ENCODE measurements around the gene LAMA2.

Gene LAMA2

GRCh38 chr6:128889870-128890269 lies 6.9 kb downstream of the LAMA2 start:
- Histone ChIP-seq H3K27me3 (ENCODE audit: insufficient read depth, low read depth, severe bottlenecking) (no peaks in the 10 kb centered on the region), H3K4me3 (ENCODE audit: low read depth, low read length) (no peak overlapping the region), H3K9me3 (ENCODE audit: severe bottlenecking) (no peaks in the 10 kb centered on the region), H3K27ac (no peak overlapping the region), H3K36me3 (no peaks in the 10 kb centered on the region)
- no peak for DNase-seq
- no peak for TF ChIP-seq CTCF (IDR thresholded peaks at IDR 0.05; ENCODE audit: low read depth, low read length)

GRCh38 chr6:128892079-128892478 lies 9.1 kb downstream of the LAMA2 start:
- Histone ChIP-seq H3K27ac (no peak overlapping the region), H3K9me3 (ENCODE audit: severe bottlenecking) (no peaks in the 10 kb centered on the region), H3K4me3 (ENCODE audit: low read depth, low read length) (no peak overlapping the region), H3K27me3 (ENCODE audit: insufficient read depth, low read depth, severe bottlenecking) (no peaks in the 10 kb centered on the region), H3K36me3 (no peaks in the 10 kb centered on the region)
- DNase-seq: no peak
- no peak for TF ChIP-seq CTCF (IDR thresholded peaks at IDR 0.05; ENCODE audit: low read depth, low read length)

DNA sequence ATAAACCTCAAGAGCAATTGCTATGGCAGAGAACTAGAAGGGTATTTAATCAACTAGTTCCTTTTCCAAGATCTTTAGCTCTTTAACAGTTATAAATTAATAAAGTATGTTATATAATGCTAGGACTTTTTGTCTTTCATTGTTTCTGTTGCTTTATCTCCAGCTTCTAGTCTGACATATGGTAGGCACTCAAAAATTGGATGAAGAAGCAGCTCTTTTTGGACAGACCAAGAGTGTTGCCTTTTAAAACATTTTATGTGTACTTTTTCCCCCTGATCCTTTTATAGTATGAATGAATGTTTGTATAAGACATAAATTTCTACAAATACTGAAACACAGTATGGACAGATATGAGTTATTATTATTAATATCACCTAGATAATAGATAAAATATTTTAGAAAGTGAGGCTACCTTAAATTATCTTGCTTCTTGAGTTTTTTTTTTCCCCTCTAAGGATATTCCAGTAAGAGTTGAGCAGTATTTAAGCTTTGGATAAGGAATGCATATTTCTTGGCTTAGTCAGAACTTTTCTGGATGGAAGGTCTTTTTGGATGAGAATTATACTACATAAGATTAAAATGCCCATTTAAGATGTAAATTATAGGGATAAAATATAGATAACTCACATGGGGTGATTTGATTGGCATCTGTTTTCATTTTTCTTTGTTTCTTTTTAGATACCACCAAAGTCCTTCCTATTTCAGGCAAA lies 16.6 kb downstream of the LAMA2 start:
- TF ChIP-seq CTCF (IDR thresholded peaks at IDR 0.05; ENCODE audit: low read depth, low read length): no peak
- Histone ChIP-seq H3K27me3 (ENCODE audit: insufficient read depth, low read depth, severe bottlenecking) (no peaks in the 10 kb centered on the region), H3K9me3 (ENCODE audit: severe bottlenecking) (no peaks in the 10 kb centered on the region), H3K27ac (no peak overlapping the region), H3K36me3 (no peaks in the 10 kb centered on the region), H3K4me3 (ENCODE audit: low read depth, low read length) (no peak overlapping the region)
- DNase-seq: no peak

DNA sequence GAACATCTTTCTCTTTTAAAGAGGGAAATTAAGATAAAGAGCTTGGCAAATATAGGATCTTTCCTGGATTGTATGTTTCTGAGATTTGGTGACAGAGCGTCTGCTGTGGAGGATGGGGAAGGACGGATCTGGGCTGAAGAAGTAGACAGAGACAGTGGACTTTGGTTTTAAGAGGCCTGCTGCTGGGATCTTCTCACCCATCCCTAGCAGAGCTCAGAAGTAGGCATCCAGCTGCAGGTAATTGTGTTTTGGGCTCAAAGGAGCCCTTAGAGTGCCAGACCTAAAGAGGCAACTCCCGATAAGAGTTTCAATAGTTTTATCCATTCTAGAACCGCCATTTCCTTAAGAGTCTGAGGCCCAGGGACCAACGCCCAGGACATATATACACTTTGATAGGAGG lies 20.8 kb downstream of the LAMA2 start:
- Histone ChIP-seq H3K4me3 (ENCODE audit: low read depth, low read length) (no peak overlapping the region), H3K36me3 (no peaks in the 10 kb centered on the region), H3K27me3 (ENCODE audit: insufficient read depth, low read depth, severe bottlenecking) (no peaks in the 10 kb centered on the region), H3K9me3 (ENCODE audit: severe bottlenecking) (no peaks in the 10 kb centered on the region), H3K27ac (no peak overlapping the region)
- no peak for TF ChIP-seq CTCF (IDR thresholded peaks at IDR 0.05; ENCODE audit: low read depth, low read length)
- no peak for DNase-seq

- no peak for DNase-seq
- Histone ChIP-seq H3K9me3 (ENCODE audit: severe bottlenecking) (no peaks in the 10 kb centered on the region), H3K4me3 (ENCODE audit: low read depth, low read length) (no peak overlapping the region), H3K27me3 (ENCODE audit: insufficient read depth, low read depth, severe bottlenecking) (no peaks in the 10 kb centered on the region), H3K36me3 (no peaks in the 10 kb centered on the region), H3K27ac (no peak overlapping the region)
- no peak for TF ChIP-seq CTCF (IDR thresholded peaks at IDR 0.05; ENCODE audit: low read depth, low read length)
Measured at GRCh38 chr6:128914051-128914450, 31.1 kb downstream of the LAMA2 start.

DNA sequence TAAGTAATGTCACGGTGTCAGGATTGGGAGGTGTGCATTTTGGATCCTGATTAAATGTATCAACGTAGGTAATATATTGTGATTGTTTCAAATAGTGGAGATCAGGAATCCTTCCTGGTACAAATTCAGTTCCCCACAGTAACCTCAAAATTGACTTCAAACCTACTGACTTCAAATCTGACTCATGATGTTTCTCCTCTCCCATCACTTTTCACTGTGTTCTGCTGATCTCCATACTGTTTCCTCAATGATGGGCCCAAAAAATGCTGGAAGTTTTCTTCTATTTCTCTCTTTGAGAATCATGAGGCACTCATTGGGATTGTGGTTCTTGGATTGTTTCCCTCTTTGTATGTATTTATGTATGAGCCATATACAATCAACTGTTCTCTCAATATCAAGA lies 35.9 kb downstream of the LAMA2 start:
- Histone ChIP-seq H3K27ac (no peak overlapping the region), H3K9me3 (ENCODE audit: severe bottlenecking) (no peaks in the 10 kb centered on the region), H3K4me3 (ENCODE audit: low read depth, low read length) (no peak overlapping the region), H3K27me3 (ENCODE audit: insufficient read depth, low read depth, severe bottlenecking) (no peaks in the 10 kb centered on the region), H3K36me3 (no peaks in the 10 kb centered on the region)
- no peak for TF ChIP-seq CTCF (IDR thresholded peaks at IDR 0.05; ENCODE audit: low read depth, low read length)
- no peak for DNase-seq

Measured in WERI-Rb-1 (cell line).